ENCODE measurements around the gene TMEM109. TPM values are rescaled to one million over a fixed set of nuclear protein-coding genes. Genes with fewer than 3 reads are reported as not detected.

TMEM109 gene
- polyA plus RNA-seq, 1 donor from 2014 or later, result 1.8 TPM

DNA sequence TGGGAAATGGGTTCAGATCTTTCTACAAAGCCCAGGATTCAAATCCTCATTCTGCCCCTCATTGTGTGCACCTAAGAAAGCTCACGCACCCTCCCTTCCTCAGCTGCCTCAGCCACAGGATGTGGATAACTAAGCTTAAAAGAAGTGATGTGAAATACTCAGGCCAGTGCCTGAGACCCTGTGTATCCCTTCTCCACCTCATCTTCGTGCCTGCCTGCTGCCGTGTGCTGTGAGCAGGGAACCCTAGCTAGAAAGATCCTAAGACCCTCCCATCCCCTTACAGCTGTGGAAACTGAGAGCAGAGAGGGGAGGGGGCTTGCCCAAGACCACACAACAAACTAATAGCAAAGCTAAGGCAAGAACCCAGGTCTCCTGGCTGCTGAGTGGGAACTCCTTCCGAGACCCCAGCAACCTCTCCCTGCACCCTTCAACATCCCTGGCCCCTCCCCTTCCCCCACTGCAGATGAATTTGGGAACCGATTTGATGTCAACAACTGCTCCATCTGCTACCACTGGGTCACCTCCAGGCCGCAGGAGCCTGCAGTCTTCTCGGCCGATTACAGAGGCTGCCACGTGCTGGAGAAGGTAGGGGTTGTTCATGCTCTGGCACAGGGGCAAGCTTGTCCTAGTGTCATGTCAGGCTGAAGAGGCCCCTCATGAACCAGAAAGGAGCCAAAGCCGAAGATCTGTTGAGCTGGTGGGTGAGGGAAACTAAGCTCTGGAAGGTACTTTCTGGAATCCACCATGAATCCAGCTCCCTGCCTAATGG is 45.1 kb upstream of the TMEM109 start:
- H4K20me1 ChIP-seq (ENCODE audit: insufficient read depth), result no peaks in the 10 kb centered on the region
- H3K4me3 ChIP-seq (ENCODE audit: low read length), result no peak overlapping the region
- H3F3A ChIP-seq (ENCODE audit: insufficient read depth, low read length, poor library complexity, severe bottlenecking), result no peaks in the 10 kb centered on the region
- H3K27ac ChIP-seq (ENCODE audit: low read length), result no peak overlapping the region
- no peak overlapping the region for H3K4me2 ChIP-seq (ENCODE audit: low read length)
- no peak for TF ChIP-seq RAD21 (conservative IDR thresholded peaks at IDR 0.05)
- TF ChIP-seq SMC3 (conservative IDR thresholded peaks at IDR 0.05; ENCODE audit: poor library complexity), result no peak
- no peak for TF ChIP-seq TAF1 (IDR thresholded peaks at IDR 0.05; ENCODE audit: low read depth)
- no peak overlapping the region for H2AFZ ChIP-seq (ENCODE audit: low read depth, low read length)
- H3K36me3 ChIP-seq (ENCODE audit: insufficient read depth, low read length), result no peaks in the 10 kb centered on the region
- H3K9me3 ChIP-seq (ENCODE audit: low read length), result no peaks in the 10 kb centered on the region
- H3K27me3 ChIP-seq (ENCODE audit: insufficient read depth, low read depth, low read length), result no peaks in the 10 kb centered on the region
- no peaks in the 10 kb centered on the region for H3K79me2 ChIP-seq (replicated peaks; ENCODE audit: insufficient read depth, low read length)
- no peaks in the 10 kb centered on the region for H3K9me2 ChIP-seq (ENCODE audit: insufficient read depth, low read length)
- H3K9ac ChIP-seq (ENCODE audit: low read length), result no peak overlapping the region

GRCh38 chr11:60869451-60869825 is 44.5 kb upstream of the TMEM109 start:
- H3K27me3 ChIP-seq (ENCODE audit: insufficient read depth, low read depth, low read length), result no peaks in the 10 kb centered on the region
- H3K4me3 ChIP-seq (ENCODE audit: low read length), result peak overlapping the region; percentile 48
- no peaks in the 10 kb centered on the region for H3F3A ChIP-seq (ENCODE audit: insufficient read depth, low read length, poor library complexity, severe bottlenecking)
- TF ChIP-seq TAF1 (IDR thresholded peaks at IDR 0.05; ENCODE audit: low read depth) (no peak), POLR2AphosphoS5 (IDR thresholded peaks at IDR 0.05) (no peak), REST (IDR thresholded peaks at IDR 0.05; ENCODE audit: borderline replicate concordance) (no peak), MXI1 (conservative IDR thresholded peaks at IDR 0.05; ENCODE audit: poor library complexity, severe bottlenecking) (no peak), EZH2 (IDR thresholded peaks at IDR 0.05; ENCODE audit: borderline replicate concordance, insufficient read depth, low read length, poor library complexity, severe bottlenecking) (no peak), EP300 (conservative IDR thresholded peaks at IDR 0.05; ENCODE audit: poor library complexity, severe bottlenecking) (no peak), CTCF (IDR thresholded peaks at IDR 0.05; ENCODE audit: poor library complexity, severe bottlenecking) (no peak)
- H3K27ac ChIP-seq (ENCODE audit: low read length), result peak overlapping the region; percentile 74
- H2AFZ ChIP-seq (ENCODE audit: low read depth, low read length), result no peak overlapping the region
- H3K9ac ChIP-seq (ENCODE audit: low read length), result peak overlapping the region; percentile 46
- H3K9me3 ChIP-seq (ENCODE audit: low read length), result no peaks in the 10 kb centered on the region
- no peaks in the 10 kb centered on the region for H3K9me2 ChIP-seq (ENCODE audit: insufficient read depth, low read length)
- peak overlapping the region; percentile 75 for H3K4me2 ChIP-seq (ENCODE audit: low read length)
- H3K36me3 ChIP-seq (ENCODE audit: insufficient read depth, low read length), result no peaks in the 10 kb centered on the region
- no peaks in the 10 kb centered on the region for H3K79me2 ChIP-seq (replicated peaks; ENCODE audit: insufficient read depth, low read length)
- no peaks in the 10 kb centered on the region for H4K20me1 ChIP-seq (ENCODE audit: insufficient read depth)

All from neural cell (in vitro differentiated cells).